Hematopoietic multipotent progenitor cell treated with erythropoietin and hydrocortisone succinate and interleukin-3 and kit ligand, for 15 days (in vitro differentiated cells): ENCODE results near the gene ACVR1.

Source experiments
- DNase-seq: peaks from one replicate; pipeline ENCODE4 v3.0.0-alpha.2; 2015; ENCODE audit warnings: low spot score

ACVR1 gene

GRCh38 chr2:157699009-157699408 lies 177.1 kb downstream of the ACVR1 start:
- DNase-seq = no peak

- no peak for DNase-seq
Observed at GRCh38 chr2:157698430-157698829, 177.7 kb downstream of the ACVR1 start.

GRCh38 chr2:157696036-157696435 lies 180.1 kb downstream of the ACVR1 start:
- DNase-seq = no peak

GRCh38 chr2:157692768-157693167 lies 183.4 kb downstream of the ACVR1 start:
- DNase-seq = no peak

GRCh38 chr2:157691695-157692094 lies 184.4 kb downstream of the ACVR1 start:
- DNase-seq = no peak

GRCh38 chr2:157691131-157691530 lies 185.0 kb downstream of the ACVR1 start:
- no peak for DNase-seq
